ENCODE measurements around the gene C6orf58.

The C6orf58 gene

DNA sequence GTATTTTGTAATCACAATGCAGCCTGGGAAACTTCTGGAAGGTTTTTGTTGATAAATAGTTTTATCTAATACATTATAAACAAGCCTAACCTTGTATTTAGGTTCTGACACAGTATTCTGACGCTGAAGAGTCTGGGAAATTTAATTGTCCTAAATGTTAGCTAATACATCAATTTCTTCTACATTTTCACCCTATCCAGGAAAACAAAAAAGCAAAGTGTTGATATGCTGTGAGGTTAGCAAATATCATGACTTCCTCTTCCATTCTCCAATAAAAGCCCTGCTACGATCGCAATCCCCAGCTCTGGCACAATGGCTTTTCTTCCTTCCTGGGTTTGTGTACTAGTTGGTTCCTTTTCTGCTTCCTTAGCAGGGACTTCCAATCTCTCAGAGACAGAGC lies at the start of gene C6orf58:
TSS of gene C6orf58 (plus strand) at position 301 of the 400 bp plus-strand sequence. CDS start at position 313, 12 bp downstream.
- in situ Hi-C loops (cut with MboI; ENCODE audit: low sequenced_read_pairs), result no loop called here

DNA sequence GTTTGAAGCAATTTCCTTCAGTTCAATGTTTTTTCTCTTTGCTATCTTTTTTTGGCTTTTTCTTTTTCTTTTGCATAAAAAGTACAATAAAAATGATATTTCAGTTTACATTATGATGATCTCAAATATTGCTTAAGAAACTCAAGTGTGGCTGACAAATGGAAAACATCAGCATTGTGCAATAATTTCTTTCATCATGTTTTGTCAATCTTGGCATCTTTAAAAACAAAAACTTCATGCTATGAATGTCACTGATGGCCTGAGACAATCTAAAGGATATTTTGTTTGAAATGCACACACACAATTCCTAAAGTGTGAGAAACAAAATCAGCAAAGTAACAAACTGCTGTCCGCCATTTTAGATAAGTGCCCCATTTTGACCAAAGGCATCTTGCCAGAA lies 44.0 kb upstream of the C6orf58 start:
- in situ Hi-C loops (cut with MboI; ENCODE audit: low sequenced_read_pairs), result no loop called here

DNA sequence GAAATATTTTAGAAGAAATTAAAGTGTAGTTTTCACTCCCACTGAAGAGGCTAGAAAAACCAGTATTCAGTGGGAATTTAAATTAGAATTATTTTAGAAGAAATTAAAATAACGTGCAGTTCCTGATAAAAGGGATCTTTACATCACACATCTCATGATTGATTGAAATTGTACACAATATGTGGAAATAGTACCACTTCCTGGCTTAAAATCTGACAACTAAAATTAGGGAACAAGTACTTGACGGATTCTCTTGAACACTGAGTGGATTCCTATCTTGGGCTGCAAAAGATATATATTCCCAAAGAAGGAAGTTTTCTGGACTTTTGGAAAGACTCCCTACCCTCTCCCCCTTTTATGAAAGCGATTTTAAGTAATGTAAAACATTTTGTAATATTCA lies 43.2 kb upstream of the C6orf58 start:
- in situ Hi-C loops (cut with MboI; ENCODE audit: low sequenced_read_pairs), result no loop called here

DNA sequence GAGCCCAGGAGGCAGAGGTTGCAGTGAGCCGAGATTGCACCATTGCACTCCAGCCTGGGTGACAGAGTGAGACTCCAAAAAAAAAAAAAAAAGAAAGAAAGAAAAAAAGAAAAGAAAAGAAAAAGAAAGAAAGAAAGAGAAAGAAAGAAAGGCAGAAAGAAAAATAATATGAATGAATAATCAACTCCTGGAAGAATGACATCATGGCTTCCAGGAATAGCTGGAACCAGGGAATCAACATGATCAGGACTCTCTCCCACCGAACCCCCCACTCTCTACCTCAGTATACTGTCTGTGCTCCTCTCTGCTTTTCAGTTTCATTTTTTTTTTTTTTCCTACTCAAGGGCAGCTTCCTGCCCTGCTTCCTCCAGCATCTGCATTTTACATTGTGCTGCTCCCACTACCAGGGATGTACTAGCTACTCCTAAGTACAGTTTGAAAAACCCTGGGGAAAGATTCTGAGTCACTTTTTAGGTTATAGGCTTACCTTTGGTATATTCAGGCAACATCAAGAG lies 38.2 kb upstream of the C6orf58 start:
- in situ Hi-C loops (cut with MboI; ENCODE audit: low sequenced_read_pairs), result no loop called here

DNA sequence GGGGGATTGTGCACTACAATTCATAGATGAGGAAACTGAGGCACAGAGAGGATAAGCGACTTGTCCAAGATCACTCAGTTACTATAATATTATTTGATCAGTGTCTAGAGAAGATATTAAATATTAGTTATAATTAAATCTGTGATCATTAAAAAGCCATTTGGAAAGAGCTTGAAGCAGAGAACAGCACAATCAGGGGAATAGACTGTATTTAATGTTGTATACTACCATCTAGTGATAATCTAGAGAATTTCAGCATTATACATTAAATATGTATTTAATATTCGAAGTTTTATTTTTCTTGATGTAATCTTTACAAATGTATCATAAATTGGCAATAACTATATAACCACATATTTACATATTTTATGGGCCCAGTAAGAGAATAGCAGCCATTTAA lies 37.7 kb upstream of the C6orf58 start:
- in situ Hi-C loops (cut with MboI; ENCODE audit: low sequenced_read_pairs), result no loop called here

DNA sequence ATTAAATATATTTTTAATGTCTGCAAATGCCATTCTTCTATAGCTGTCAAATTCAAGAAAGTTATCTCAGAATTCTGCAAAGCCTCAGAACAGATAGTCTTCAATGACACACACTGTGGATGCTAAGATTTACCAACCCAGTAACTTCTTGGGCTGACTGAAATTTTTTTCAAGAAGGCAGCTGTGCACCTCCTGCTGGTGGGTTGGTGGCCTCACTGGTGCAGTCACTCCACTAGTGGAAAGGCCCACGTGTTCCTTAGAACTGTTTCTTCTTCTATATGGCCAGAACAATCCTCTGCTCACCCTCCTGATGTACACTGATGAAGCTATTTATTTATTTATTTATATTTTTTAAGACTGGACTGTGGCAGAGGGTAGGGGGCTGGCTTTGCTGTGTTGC lies 29.8 kb upstream of the C6orf58 start:
- in situ Hi-C loops (cut with MboI; ENCODE audit: low sequenced_read_pairs), result no loop called here

DNA sequence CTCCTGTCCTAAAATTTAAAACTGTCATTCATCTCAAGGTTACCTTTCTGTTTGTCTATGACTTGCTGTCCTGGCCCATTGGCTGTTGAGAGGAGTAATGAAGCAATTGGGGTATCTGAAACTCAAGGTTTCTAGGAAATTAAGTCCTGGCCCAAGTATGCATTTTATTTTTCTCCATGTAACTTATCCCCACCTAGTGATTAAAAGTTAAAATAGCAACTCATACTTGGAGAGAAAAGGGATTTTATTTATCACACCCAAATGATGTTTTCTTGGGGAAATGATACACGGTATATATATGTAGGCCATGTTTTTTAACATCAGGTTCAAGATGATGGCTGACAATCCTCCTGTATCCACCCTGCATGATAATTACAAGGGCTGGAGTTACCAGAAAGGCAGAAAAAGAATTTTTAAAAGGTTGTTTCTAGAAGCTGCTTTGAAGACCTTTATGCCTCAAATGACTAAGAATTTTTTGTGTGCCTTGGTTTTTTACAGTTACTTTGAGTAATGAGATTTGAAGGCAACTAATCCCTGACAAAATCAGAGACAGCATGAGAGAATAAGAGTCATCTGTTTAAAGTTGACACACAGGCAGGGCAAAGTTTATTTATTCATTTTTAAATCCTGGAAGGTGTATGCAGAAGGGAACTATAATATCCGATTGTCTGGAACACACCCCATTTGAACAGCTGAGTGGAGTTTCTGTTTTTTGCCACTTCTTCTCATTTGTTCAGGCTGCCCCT lies 28.9 kb upstream of the C6orf58 start:
- in situ Hi-C loops (cut with MboI; ENCODE audit: low sequenced_read_pairs), result no loop called here

DNA sequence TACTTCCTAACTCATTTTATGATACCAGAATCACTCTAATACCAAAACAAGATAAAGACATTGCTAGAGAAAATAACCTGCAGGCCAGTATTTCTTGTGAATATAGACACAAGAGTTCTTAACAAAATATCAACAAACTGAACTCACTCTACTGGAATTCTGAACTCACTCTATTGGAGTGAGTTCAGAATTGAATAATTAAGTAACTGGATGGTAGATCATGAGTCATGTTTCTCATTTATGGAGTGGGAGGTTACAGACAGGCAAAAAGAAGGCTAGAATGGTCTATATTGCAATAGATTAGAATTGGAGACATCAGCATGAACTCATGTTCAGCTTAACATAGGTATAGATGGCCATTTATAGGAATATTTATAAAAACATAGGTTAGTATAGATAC lies 26.6 kb upstream of the C6orf58 start:
- in situ Hi-C loops (cut with MboI; ENCODE audit: low sequenced_read_pairs), result no loop called here

DNA sequence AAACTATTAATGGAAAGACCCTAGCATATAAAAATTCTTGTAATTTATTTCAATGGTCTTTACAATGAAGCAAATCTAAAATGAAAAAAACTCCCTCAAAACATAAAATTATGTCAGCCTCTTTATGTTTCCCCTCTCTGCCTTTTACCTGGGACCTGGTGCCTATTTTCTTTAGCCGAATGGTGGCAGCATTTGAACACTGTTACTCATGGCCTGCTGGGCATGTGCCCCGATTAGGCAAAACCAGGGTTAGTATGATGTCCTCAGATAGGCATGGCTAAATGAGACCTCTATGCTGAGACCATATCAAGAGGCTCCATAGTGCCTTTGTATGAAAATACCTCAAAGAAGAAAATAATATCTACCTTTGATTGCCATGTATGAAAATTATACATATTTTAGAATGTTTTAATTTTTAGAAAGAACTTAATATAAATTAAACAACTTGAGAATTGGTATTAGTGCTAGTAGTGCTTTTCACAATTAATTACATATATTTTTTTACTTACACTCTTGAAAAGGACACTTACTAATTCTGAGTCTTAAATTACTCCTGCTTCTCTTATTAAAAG lies 22.5 kb upstream of the C6orf58 start:
- in situ Hi-C loops (cut with MboI; ENCODE audit: low sequenced_read_pairs), result no loop called here

DNA sequence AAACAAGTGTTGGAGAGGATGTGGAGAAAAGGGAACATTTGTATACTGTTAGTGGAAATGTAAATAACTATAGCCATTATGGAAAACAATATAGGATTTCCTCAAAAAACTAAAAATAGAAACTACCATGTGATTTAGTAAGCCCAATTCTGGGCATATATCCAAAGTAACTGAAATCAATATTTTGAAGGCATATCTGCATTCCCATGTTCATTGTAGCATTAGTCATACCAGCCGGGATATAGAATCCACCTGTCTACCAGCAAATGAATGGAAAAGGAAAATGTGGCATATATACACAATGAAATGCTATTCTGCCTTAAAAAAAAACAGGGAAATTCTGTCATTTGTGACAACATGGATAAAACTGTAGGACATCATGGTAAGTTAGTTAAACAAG lies 15.3 kb upstream of the C6orf58 start:
- in situ Hi-C loops (cut with MboI; ENCODE audit: low sequenced_read_pairs), result no loop called here

DNA sequence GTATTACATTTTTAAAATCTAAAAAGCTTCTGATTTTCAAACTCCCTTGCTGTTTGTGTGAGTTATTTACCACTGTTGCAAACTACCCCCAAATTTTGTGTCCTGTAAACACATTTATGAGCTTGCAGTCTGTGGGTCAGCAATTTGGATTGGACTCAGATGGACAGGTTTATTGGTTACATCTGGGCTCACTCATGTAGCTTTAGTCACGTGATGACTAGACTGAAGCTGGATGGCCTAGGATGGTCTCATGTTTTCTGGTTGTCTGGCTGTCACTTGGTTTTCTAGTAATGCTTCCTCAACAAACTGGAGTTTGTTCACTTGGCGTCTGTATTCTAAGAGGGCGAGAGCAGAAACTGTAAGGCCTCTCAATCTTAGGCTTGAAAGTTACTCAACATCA lies 12.2 kb upstream of the C6orf58 start:
- in situ Hi-C loops (cut with MboI; ENCODE audit: low sequenced_read_pairs), result no loop called here

DNA sequence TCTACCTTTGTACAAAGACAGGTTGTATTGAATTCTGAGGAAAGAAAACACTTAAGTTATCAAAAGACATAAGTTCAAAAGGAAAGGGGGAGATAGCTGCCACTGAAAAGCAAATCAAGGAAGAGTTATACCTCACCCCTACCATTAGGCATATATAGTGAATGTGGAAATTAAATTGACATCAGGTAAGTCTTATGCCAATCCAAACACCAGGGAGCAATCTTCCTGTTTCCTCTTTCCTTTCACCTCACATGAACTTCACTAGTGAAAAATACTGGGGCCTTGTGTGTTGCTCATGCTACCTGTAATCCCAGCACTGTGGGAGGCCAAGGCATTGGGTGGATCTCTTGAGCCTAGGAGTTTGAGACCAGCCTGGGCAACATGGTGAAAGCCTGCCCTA lies 10.9 kb upstream of the C6orf58 start:
- in situ Hi-C loops (cut with MboI; ENCODE audit: low sequenced_read_pairs), result no loop called here

DNA sequence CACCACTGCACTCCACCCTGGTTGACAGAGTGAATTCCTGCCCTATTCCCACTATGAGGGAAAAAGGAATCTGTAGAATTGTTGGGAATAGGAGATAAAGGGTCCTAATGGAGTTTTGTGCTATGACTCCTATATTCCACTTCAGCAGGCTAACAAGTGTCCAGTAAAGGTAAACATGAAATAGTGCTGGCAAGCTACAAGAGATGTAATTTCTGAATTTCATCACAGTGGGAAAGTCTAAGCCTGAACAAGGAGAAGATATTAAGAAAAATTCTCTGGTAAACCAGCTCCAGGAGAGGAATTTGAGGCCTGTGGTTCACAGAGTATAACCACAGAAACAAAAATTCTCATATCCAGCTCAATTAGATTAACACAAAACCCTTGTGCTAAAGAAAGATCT lies 10.3 kb upstream of the C6orf58 start:
- in situ Hi-C loops (cut with MboI; ENCODE audit: low sequenced_read_pairs), result no loop called here

DNA sequence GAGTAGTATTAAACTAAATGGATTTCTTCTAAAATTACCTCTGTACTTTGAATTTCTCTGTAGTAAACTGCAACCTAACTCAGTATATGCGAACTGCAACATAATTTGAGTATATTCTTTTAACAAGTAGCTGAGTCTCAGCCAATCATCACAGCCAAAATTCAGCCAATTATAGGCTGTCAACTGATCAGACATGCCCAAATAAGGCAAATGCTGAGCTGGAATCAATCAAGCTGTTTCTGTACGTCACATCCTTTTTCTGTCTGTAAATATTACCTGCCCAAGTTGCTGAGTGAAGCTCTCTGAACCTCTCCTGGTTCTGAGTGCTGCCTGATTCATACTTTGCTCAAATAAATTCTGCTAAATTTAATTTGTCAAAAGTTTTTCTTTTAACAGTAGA lies 9.5 kb upstream of the C6orf58 start:
- in situ Hi-C loops (cut with MboI; ENCODE audit: low sequenced_read_pairs), result no loop called here

DNA sequence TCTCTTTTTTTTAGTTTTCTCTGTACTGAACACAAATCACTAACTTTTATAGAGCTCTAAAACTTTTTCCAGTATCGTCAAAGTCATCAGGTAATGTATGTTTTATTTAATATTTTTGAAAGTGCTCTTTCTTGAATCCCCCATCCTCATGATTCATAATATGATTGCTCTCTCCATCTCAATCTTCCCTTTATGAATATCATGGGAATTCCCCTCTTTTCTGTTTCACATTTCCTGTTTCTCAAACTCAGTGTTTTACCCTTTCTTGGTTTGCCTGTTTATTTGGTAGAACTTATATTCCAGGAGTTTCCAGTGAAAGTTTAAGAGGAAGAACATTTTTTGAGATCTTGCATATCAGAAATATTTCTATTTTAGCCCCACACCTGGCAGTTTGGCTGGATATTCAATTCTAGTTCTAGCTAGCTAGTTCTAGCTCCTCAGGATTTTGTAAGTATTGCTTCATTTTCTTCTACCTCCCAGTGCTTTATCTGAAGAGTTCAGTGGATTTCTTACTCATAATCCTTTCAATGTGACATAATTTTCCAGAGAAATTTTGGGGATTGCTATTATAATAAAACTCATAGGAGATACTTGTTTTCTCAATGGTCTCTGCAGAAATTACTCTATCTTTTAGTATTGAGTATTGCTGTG lies 6.1 kb upstream of the C6orf58 start:
- in situ Hi-C loops (cut with MboI; ENCODE audit: low sequenced_read_pairs), result no loop called here

DNA sequence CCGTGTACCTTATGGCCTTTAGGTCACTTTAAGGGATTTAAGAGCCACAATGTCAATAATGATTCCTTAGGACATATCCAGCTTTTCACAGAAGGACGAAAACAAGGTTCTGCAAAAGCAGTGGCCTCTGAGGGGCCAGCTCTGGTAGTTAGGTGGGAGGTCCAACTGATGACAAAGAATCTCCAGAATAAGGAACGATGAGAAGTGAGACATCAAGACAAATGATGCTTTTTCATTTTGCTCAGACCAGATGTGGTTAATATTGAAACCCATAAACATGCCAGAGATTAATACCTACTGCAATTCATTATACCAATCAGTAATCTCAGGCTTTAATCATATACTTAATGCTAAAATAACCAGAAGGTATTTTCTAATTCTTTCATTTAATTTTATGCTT lies 1.9 kb downstream of the C6orf58 start:
- in situ Hi-C loops (cut with MboI; ENCODE audit: low sequenced_read_pairs), result no loop called here

DNA sequence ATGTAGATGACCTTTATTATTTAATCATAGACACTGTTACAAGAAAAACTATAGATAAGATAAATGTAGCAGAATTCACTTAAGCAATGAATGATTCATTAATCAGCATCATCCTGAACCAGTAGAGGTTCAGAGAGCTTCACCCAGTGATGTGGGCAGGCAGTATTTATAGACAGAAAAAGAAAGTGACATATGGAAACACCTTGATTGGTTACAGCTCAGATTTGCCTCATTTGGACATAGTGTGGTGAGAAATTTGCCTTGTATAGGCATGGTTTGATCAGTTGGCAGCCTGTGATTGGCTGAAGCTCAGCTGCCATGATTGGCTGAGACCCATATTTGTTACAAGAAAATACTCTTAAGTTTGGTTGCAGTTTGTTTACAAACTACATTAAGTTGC lies 4.6 kb downstream of the C6orf58 start:
- in situ Hi-C loops (cut with MboI; ENCODE audit: low sequenced_read_pairs), result no loop called here

DNA sequence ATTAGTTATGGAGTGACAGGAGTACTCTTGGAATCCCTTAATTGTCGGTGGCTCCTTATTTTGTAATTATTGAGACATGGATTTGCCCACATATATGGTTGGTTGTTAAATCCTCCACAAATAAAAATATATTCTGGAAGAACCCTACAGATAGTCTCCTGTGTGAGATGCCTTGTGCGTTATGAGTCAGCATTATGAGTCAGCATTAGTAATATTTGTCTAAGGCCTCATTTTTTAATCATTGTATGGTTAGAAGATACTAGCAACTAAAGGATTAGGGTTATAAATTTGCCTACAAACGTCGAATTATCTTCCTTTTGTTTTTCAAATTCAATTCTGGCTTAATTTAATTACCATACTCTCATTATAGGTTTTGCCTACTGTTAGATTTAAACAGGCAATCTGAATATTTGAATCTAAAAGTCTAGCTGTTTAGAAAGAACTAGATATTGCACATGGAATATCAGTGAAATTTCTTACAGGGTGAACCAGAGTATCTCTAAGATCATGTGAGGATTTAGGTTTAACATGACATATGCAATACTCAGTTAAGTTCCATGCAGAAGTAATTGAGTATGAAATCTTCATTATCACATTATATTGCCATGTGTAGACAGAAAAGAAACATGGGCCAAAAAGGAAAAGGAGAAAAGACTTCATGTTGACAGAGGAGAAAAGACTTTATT lies 5.9 kb downstream of the C6orf58 start:
- in situ Hi-C loops (cut with MboI; ENCODE audit: low sequenced_read_pairs), result no loop called here

DNA sequence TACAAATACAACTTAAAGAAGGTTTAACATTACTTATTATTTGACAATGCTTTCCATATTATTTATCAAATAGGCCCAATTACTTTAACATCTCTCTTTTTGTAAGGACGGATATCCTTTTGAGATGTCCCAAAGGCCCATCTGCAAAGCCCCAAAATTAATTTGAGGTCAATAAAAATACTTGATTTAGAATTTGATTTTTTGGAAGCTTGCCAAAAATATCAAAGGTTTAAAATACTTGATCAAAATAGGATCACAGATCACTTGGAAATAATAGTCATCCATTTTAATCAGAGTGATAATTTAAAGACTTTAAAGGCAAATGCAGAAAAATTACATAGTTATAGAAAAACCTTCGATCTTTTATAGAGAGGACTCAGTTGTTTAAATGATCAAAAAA lies 8.1 kb downstream of the C6orf58 start:
- in situ Hi-C loops (cut with MboI; ENCODE audit: low sequenced_read_pairs), result no loop called here

DNA sequence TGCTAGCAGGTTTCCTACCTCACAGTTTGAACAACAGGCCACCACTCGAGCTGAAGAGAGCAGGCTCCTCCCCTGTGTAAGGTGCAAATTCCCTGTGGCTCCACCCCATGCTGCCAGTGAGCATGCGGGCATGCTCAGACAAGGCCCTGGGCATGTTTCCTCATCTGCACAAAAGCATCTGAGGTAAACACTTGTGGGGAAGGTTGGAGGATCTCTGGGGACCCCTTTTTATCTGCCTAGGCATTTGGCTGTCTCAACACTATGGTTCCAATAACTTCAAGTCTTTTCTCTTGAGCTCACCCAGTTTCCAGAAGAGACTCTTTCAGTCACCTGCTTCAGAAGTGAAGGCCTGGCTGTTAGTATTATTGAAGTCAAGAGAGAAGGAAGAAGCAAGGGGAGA lies 9.4 kb downstream of the C6orf58 start:
- in situ Hi-C loops (cut with MboI; ENCODE audit: low sequenced_read_pairs), result no loop called here

DNA sequence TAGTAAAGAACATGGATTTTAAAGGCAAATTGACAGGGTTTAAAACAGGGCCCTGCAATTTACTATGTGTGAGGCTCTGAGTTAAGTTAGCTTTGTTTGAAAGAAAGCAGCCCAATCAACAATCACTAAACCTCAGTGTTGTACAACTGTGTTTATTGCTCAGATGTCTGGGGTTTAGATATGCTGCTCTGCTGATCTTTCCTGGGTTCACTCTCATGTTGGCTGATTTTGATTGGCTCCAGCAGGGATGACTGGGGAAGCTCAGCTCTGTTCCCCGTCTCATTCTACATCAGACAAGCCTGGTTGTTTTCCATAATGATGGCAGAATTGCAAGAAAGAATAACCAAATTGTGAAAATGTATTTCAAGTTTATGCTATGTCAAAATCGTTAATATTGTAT lies 10.9 kb downstream of the C6orf58 start:
- in situ Hi-C loops (cut with MboI; ENCODE audit: low sequenced_read_pairs), result no loop called here

DNA sequence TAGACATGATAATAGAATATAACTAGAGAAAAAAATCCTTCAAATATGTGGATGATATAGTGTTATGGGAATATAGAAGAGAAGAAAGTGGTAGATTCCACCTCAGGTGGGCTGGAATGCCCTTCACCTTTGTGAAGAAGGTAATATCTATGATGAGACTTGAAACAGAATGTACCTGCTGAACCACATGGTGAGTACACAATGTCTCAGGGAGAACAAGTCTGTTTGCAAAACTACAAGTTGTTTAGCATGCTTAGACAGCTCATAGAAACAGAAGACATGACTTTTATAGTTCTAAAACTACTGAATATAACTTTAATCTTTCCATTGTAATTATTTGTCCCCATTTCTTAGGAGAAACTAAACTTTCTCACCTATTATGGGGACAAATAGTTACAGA lies 12.2 kb downstream of the C6orf58 start:
- in situ Hi-C loops (cut with MboI; ENCODE audit: low sequenced_read_pairs), result no loop called here

All from HL-60/S4 treated with phorbol 12-myristate 13-acetate at 8.2 ng/mL for 4 days and 3 days (cell line).